ENCODE results near the gene SLC37A3.
"Not testable (repeated sequence)": the region's sequence is repeated elsewhere in the genome, so short reads cannot be mapped to it uniquely, and the experiment has no call there.

SLC37A3 gene

GRCh38 chr7:140326116-140326928 is 72.0 kb downstream of the SLC37A3 start:
- H3K27me3 Mint-ChIP-seq (ENCODE audit: low read depth, poor library complexity): no peaks in the 10 kb centered on the region
- TF ChIP-seq, protein P1, sequence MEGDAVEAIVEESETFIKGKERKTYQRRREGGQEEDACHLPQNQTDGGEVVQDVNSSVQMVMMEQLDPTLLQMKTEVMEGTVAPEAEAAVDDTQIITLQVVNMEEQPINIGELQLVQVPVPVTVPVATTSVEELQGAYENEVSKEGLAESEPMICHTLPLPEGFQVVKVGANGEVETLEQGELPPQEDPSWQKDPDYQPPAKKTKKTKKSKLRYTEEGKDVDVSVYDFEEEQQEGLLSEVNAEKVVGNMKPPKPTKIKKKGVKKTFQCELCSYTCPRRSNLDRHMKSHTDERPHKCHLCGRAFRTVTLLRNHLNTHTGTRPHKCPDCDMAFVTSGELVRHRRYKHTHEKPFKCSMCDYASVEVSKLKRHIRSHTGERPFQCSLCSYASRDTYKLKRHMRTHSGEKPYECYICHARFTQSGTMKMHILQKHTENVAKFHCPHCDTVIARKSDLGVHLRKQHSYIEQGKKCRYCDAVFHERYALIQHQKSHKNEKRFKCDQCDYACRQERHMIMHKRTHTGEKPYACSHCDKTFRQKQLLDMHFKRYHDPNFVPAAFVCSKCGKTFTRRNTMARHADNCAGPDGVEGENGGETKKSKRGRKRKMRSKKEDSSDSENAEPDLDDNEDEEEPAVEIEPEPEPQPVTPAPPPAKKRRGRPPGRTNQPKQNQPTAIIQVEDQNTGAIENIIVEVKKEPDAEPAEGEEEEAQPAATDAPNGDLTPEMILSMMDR (IDR thresholded peaks at IDR 0.05): peak; percentile 51
- no peak overlapping the region for H3K4me3 Mint-ChIP-seq
- H3K27ac Mint-ChIP-seq: peak overlapping the region; percentile 55
- peaks cover 25% of the 10 kb centered on the region for H3K4me1 Mint-ChIP-seq
- peak; percentile 57 for DNase-seq
- no peaks in the 10 kb centered on the region for H3K9me3 Mint-ChIP-seq
- H3K36me3 Mint-ChIP-seq (ENCODE audit: low read depth): peaks cover 7% of the 10 kb centered on the region

DNA sequence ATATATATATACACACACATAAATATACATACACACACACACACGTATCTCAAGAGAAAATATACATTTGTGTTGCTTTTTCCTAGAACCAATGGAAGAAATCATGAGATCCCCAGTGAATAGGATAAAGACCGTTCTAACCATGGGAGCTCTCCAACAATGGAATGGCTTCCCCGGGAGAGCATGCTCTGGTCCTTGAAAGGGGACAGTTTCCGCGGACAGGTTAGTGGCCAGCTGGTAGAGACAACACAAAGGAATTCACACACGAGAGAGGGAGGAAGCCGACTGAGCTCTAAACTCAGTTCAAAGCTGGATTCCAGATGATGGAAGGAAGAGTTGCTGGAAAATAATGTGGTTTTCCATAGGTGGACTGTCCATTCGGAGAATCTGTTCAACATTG is 72.7 kb downstream of the SLC37A3 start:
- Mint-ChIP-seq H3K27me3 (ENCODE audit: low read depth, poor library complexity) (no peaks in the 10 kb centered on the region), H3K27ac (no peak overlapping the region), H3K4me3 (no peak overlapping the region), H3K4me1 (peaks cover 20% of the 10 kb centered on the region), H3K36me3 (ENCODE audit: low read depth) (peaks cover 3% of the 10 kb centered on the region), H3K9me3 (no peaks in the 10 kb centered on the region)
- TF ChIP-seq, protein P1 (IDR thresholded peaks at IDR 0.05): no peak
- no peak for DNase-seq

- H3K36me3 Mint-ChIP-seq (ENCODE audit: low read depth): no peaks in the 10 kb centered on the region
- TF ChIP-seq, protein P1 (IDR thresholded peaks at IDR 0.05): no peak
- no peak for DNase-seq
- peaks cover 12% of the 10 kb centered on the region for H3K4me1 Mint-ChIP-seq
- H3K9me3 Mint-ChIP-seq: no peaks in the 10 kb centered on the region
- no peak overlapping the region for H3K4me3 Mint-ChIP-seq
- no peak overlapping the region for H3K27ac Mint-ChIP-seq
- H3K27me3 Mint-ChIP-seq (ENCODE audit: low read depth, poor library complexity): no peaks in the 10 kb centered on the region
Measured at GRCh38 chr7:140324714-140325113, 73.6 kb downstream of the SLC37A3 start.

GRCh38 chr7:140322759-140323158 is 75.6 kb downstream of the SLC37A3 start:
- H3K36me3 Mint-ChIP-seq (ENCODE audit: low read depth): peaks cover 16% of the 10 kb centered on the region
- peaks cover 8% of the 10 kb centered on the region for H3K4me1 Mint-ChIP-seq
- H3K27ac Mint-ChIP-seq: no peak overlapping the region
- peaks cover 6% of the 10 kb centered on the region for H3K27me3 Mint-ChIP-seq (ENCODE audit: low read depth, poor library complexity)
- no peak overlapping the region for H3K4me3 Mint-ChIP-seq
- DNase-seq: no peak
- peaks cover 15% of the 10 kb centered on the region for H3K9me3 Mint-ChIP-seq
- TF ChIP-seq, protein P1 (IDR thresholded peaks at IDR 0.05): no peak

DNA sequence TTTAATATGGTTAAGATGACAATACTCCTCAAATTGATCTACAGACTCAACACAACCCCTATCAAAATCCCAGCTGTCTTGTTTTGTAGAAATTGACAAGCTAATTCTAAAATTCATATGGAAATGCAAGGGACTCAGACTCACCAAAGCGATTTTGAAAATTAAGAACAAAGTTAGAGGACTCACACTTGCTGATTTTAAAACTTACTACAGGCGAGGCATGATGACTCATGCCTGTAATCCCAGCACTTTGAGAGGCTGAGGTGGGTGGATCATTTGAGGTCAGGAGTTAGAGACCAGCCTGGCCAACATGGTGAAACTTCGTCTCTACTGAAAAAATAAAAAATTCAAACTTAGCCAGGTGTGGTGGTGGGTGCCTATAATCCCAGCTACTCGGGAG is 78.3 kb downstream of the SLC37A3 start:
- Mint-ChIP-seq H3K36me3 (ENCODE audit: low read depth) (peaks cover 25% of the 10 kb centered on the region), H3K4me1 (peaks cover 19% of the 10 kb centered on the region), H3K9me3 (peaks cover 22% of the 10 kb centered on the region)
- not testable (repeated sequence) for H3K27ac Mint-ChIP-seq; H3K4me3 Mint-ChIP-seq; H3K27me3 Mint-ChIP-seq (ENCODE audit: low read depth, poor library complexity); DNase-seq

DNA sequence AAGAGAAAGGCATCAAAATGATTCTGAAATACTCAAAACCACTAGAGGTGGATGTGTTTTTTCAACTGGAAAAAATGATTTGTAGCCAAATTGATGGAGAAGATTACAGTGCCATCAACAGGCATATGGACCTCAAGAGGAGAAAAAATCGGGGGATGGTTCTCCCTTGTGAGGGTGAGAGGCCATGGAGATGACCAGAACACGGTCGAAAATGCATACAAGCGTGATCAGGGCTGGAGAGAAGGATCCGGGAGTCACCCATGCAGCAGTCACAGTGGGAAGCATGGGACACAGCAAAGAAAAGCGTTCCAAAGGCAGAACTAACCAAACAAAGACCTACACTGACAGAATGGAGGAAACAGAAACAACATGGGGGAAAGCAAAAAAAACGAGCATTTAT is 80.3 kb downstream of the SLC37A3 start:
- H3K27me3 Mint-ChIP-seq (ENCODE audit: low read depth, poor library complexity): peaks cover 6% of the 10 kb centered on the region
- H3K9me3 Mint-ChIP-seq: peaks cover 30% of the 10 kb centered on the region
- H3K4me1 Mint-ChIP-seq: peaks cover 21% of the 10 kb centered on the region
- DNase-seq: no peak
- H3K36me3 Mint-ChIP-seq (ENCODE audit: low read depth): peaks cover 27% of the 10 kb centered on the region
- H3K27ac Mint-ChIP-seq: no peak overlapping the region
- TF ChIP-seq, protein P1 (IDR thresholded peaks at IDR 0.05): no peak
- no peak overlapping the region for H3K4me3 Mint-ChIP-seq

Data from nephron progenitor cell (in vitro differentiated cells).